ENCODE measurements around the gene ONECUT3.

- TF ChIP-seq CTCF (IDR thresholded peaks at IDR 0.05; ENCODE audit: insufficient read depth, low read length), result no peak
- TF ChIP-seq POLR2AphosphoS5 (IDR thresholded peaks at IDR 0.05; ENCODE audit: low read depth), result 0 out of 2 replicates have a peak, but pooled peaks have one; percentile 8
- TF ChIP-seq GABPA (IDR thresholded peaks at IDR 0.05; ENCODE audit: low read depth), result no peak
- no peak for TF ChIP-seq REST (IDR thresholded peaks at IDR 0.05; ENCODE audit: insufficient replicate concordance, low read depth)
Measured at GRCh38 chr19:1828279-1829238, 75.3 kb downstream of the ONECUT3 start.
